ENCODE measurements around the gene TUBB3. TPM values are rescaled to one million over a fixed set of nuclear protein-coding genes. Genes with fewer than 3 reads are reported as not detected.

TUBB3 gene
- total RNA-seq, 1 experiment from 2014 or later, result 173 TPM

DNA sequence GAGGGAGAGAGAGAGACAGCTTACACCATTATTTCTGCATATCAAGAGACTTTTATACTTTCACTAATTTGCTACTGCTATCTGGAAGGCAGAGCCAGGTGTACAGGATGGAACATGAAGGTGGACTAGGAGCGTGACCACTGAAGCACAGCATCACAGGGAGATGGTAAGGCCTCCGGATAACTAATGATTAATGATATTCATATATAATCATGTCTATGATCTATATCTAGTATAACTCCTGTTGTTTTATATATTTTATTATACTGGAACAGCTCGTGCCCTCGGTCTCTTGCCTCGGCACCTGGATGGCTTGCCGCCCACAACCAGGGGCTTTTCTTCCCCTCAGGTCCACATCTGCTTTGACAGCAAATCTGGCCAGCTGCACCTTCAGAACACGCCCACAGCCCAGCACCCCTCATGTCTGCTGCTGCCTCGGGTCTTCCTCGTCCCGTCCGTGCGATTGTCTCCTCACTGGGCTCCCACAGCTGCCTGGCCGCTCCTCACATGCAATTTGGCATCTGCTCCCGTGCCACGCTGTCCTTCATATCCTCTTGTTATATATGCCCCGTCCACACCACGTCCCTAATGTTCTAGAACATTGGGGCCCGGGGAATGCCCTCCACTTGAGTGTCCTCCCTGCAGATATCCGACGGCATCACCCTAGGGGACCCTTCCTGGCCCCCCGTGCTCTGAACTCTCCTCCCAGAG, 15.2 kb downstream of the TUBB3 start:
- Histone ChIP-seq H3K9ac (ENCODE audit: low read length) (no peak overlapping the region), H3K79me2 (ENCODE audit: insufficient read depth, low read length) (no peaks in the 10 kb centered on the region; the same call in 1 of the 2 replicates), H3K27me3 (ENCODE audit: insufficient read depth, low read length) (no peaks in the 10 kb centered on the region), H3K4me3 (replicated peaks in 1 of 2; ENCODE audit: low read depth in 1 of 2, low read length in 2 of 2) (no peak overlapping the region), H3K27ac (ENCODE audit: low read depth, low read length) (no peak overlapping the region), H3K4me1 (ENCODE audit: control insufficient read depth in 1 of 2, insufficient read depth in 2 of 2, low read length in 2 of 2) (peaks cover 0 to 7% of the 10 kb centered on the region in 2 experiments; a peak in 1 of 4 replicates), H3K4me2 (ENCODE audit: low read length) (no peak overlapping the region), H2AFZ (ENCODE audit: low read depth, low read length, poor library complexity, severe bottlenecking) (no peak overlapping the region), H3K9me2 (ENCODE audit: insufficient read depth) (no peaks in the 10 kb centered on the region; the same call in 1 of the 2 replicates), H3K36me3 (ENCODE audit: control insufficient read depth in 1 of 2, insufficient read depth in 2 of 2, low read length in 2 of 2) (peaks cover 17 to 22% of the 10 kb centered on the region in 2 experiments), H4K20me1 (ENCODE audit: insufficient read depth) (no peaks in the 10 kb centered on the region), H3K9me3 (ENCODE audit: control insufficient read depth in 1 of 2, insufficient read depth in 1 of 2, low read depth in 1 of 2, low read length in 2 of 2) (peaks cover 0 to 4% of the 10 kb centered on the region in 2 experiments; a peak in 1 of 4 replicates)
- intact Hi-C loops (cut with micrococcal nuclease), result no loop called here
- BruUV-seq (replicated peaks), result no TSS peak
- ChIA-PET CTCF (no interaction called here), RAD21 (ENCODE audit: low non-redundant PET in 1 of 2, low total read pairs in 2 of 2, uncharacterized antibody in 2 of 2, unreplicated experiment in 2 of 2) (no interaction called here), POLR2A (interaction anchor here (4.4 kb wide), 1 partner anchor 16 kb away, joined by 20 read pairs; the partner anchor contains the start of gene TUBB3)
- ATAC-seq (no peak), DNase-seq (ENCODE audit: low read depth, low spot score) (no peak)
- TF ChIP-seq, protein P1, sequence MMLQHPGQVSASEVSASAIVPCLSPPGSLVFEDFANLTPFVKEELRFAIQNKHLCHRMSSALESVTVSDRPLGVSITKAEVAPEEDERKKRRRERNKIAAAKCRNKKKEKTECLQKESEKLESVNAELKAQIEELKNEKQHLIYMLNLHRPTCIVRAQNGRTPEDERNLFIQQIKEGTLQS (IDR thresholded peaks at IDR 0.05), result no peak
- TF ChIP-seq ZNF274 (IDR thresholded peaks at IDR 0.05; ENCODE audit: low read depth, low read length) (no peak), CEBPB (IDR thresholded peaks at IDR 0.05; ENCODE audit: low read depth) (no peak), POLR2A (IDR thresholded peaks at IDR 0.05; ENCODE audit: borderline replicate concordance, extremely low read depth, insufficient read depth, insufficient read length) (no peak), TCF7L2 (IDR thresholded peaks at IDR 0.05; ENCODE audit: borderline replicate concordance, extremely low read depth, insufficient read depth, insufficient read length) (no peak)
- TF ChIP-seq, protein P2, sequence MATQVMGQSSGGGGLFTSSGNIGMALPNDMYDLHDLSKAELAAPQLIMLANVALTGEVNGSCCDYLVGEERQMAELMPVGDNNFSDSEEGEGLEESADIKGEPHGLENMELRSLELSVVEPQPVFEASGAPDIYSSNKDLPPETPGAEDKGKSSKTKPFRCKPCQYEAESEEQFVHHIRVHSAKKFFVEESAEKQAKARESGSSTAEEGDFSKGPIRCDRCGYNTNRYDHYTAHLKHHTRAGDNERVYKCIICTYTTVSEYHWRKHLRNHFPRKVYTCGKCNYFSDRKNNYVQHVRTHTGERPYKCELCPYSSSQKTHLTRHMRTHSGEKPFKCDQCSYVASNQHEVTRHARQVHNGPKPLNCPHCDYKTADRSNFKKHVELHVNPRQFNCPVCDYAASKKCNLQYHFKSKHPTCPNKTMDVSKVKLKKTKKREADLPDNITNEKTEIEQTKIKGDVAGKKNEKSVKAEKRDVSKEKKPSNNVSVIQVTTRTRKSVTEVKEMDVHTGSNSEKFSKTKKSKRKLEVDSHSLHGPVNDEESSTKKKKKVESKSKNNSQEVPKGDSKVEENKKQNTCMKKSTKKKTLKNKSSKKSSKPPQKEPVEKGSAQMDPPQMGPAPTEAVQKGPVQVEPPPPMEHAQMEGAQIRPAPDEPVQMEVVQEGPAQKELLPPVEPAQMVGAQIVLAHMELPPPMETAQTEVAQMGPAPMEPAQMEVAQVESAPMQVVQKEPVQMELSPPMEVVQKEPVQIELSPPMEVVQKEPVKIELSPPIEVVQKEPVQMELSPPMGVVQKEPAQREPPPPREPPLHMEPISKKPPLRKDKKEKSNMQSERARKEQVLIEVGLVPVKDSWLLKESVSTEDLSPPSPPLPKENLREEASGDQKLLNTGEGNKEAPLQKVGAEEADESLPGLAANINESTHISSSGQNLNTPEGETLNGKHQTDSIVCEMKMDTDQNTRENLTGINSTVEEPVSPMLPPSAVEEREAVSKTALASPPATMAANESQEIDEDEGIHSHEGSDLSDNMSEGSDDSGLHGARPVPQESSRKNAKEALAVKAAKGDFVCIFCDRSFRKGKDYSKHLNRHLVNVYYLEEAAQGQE (IDR thresholded peaks at IDR 0.05; ENCODE audit: low read depth), result no peak

Data from HCT116 (cell line).